Muscle layer of colon (tissue), 2 donors: ENCODE data around the gene LFNG.

ENCODE experiments used
- H3K27ac ChIP-seq: one replicate; pipeline ENCODE4 v1.7.0; 2013; ENCODE audit warnings: low read depth, mild to moderate bottlenecking, low read length, moderate library complexity
- H3K27me3 ChIP-seq, 2 donors: one replicate each; pipeline ENCODE4 v1.7.0; 2013; ENCODE audit warnings: low read length in 2 of 2, mild to moderate bottlenecking in 2 of 2; ENCODE audit not compliant: insufficient read depth in 2 of 2, control insufficient read depth in 1 of 2
- H3K36me3 ChIP-seq: one replicate; pipeline ENCODE4 v1.7.0; 2013; ENCODE audit warnings: mild to moderate bottlenecking, low read length; ENCODE audit not compliant: insufficient read depth
- H3K4me1 ChIP-seq: one replicate; pipeline ENCODE4 v1.7.0; 2013; ENCODE audit warnings: mild to moderate bottlenecking, low read length; ENCODE audit not compliant: insufficient read depth
- H3K4me3 ChIP-seq, 2 donors: one replicate each; pipeline ENCODE4 v1.7.0; 2013; ENCODE audit warnings: low read length in 2 of 2, low read depth in 1 of 2, mild to moderate bottlenecking in 1 of 2, moderate library complexity in 1 of 2
- H3K9ac ChIP-seq: one replicate; pipeline ENCODE4 v1.7.0; 2013; ENCODE audit warnings: low read length
- H3K9me3 ChIP-seq: one replicate; pipeline ENCODE4 v1.7.0; 2013; ENCODE audit warnings: mild to moderate bottlenecking, low read length
- donor health status: abdominal sarcoma.
- donor health status: Adenocarcinoma of cecum.

LFNG gene

DNA sequence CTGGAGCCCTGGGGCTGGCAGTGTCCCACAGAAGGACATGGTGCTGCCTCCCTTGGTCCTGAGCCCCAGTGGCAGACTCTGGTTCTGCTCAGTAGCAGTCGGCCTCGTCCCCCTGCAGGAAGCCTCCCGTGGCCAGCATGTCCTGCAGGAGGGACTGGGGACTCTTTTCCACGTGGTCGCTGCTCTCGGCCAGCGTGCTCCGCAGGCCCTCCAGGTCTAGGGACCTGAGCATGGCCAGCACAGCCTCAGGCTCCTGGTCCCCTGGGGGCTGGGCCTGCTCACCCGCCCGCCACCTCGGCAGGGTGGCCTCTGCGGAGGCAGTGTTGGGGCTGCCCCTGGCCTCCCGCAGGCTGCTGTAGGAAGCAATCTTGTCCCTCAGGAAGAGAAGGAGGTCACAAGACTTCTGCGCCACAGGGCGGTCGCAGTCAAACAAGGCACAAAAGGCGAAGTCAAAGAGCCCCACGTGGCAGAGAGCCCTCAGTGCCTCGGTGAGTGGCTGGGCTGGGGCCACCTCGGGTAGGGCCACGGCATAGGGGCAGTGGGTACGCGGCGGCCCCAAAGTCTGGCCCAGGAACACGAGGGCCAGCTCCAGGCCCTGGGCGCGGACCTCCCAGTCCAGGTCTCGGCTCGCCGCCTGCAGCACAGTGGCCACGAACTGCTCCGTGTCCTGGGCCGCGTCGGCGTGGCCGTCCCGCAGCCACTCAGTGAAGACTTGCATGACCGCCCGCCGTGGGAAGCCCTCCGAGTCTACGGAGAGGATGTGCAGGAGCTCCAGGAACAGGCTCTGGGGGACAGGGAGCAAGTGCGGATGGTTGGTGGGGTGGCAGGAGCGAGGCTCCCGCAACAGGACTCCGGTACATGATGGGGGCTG lies 18.6 kb downstream of the LFNG start:
- Histone ChIP-seq H3K4me3 (no peak overlapping the region), H3K9me3 (no peaks in the 10 kb centered on the region), H3K27ac (no peak overlapping the region), H3K36me3 (peaks cover 10% of the 10 kb centered on the region), H3K9ac (no peak overlapping the region), H3K27me3 (no peaks in the 10 kb centered on the region), H3K4me1 (no peaks in the 10 kb centered on the region)

DNA sequence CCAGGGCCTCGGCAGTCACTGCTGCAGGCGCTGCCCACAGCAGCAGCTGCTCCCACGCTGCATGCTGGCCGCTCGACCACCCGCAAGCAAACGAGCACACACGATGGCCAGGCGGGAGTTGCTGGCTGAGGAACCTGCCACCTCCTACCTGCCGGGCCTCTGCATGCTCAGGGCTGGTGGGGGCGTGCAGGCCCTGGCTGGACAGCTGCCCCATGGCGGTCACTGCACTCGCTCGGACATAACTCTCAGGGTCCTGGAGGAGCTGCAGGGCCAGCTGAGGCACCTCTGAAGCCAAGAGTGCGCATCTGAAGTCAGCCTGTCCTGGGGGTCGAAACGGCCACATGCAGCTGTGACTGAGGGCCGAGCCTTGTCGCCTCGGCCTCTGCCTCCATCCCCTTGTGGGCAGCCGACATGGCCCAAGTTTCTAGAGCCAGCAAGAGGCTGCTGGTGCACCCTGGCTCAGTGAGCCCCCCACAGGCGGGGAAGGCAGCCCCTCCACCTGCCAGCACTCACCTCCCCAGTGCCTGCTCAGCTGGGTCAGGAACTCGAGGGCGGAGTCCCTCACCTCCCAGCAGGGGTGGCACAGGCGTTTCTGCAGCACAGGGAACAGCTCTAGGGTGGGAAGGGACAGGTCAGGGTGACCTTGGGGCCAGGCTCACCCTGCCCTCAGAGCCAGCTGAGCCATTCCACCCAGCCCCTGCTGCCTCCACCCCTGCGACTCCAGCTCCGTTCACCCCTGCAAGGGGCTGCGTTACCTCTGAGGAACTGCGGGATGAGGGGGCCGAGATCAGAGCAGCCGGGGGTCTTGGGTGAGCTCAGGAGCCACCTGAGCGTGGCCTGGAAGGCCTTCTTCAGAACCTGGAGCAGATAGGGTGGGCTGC lies 19.7 kb downstream of the LFNG start:
- H3K4me1 ChIP-seq: no peaks in the 10 kb centered on the region
- peaks cover 10% of the 10 kb centered on the region for H3K36me3 ChIP-seq
- no peak overlapping the region for H3K9ac ChIP-seq
- no peak overlapping the region for H3K27ac ChIP-seq
- no peaks in the 10 kb centered on the region for H3K27me3 ChIP-seq
- no peak overlapping the region for H3K4me3 ChIP-seq
- no peaks in the 10 kb centered on the region for H3K9me3 ChIP-seq

DNA sequence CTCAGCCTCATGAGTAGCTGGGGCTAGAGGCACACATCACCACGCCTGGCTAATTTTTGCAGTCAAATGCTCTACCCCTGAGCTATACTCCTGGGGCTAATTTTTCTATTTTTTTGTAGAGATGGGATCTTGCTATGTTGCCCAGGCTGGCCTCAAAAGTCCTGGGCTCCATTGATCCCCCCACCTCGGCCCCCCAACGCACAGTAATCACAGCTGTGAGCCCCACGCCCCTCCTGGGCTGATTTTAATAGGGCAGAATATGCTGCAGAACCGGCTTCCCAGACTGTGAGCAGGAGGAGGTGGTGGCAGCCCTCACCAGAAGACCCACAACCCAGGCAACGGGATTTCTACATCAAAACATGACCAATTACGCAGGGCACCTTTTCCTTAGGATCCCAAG lies 20.6 kb downstream of the LFNG start:
- H3K4me3 ChIP-seq: no peak overlapping the region
- no peak overlapping the region for H3K9ac ChIP-seq
- no peaks in the 10 kb centered on the region for H3K4me1 ChIP-seq
- H3K27ac ChIP-seq: no peak overlapping the region
- no peaks in the 10 kb centered on the region for H3K9me3 ChIP-seq
- peaks cover 10% of the 10 kb centered on the region for H3K36me3 ChIP-seq
- no peaks in the 10 kb centered on the region for H3K27me3 ChIP-seq

DNA sequence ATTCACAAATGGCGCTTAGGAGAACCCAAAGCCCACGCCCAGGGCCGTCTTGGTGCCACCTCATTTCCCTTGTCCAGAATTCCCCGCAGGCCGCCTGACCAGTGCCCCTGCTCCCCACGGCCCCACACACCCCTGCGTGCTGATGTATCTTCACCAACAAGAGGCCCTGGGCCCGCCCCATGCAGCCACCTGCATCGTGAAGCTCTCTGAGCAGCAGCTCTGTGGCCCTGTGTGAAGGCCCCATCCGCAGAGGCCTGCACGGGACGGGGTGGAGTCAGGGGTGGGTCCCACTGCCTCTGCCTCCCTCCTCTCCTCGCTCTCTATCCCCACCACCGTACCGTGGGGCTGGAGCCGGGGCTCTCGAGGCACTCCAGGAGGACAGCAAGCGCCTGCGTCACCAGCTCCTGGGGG lies 21.1 kb downstream of the LFNG start:
- H3K36me3 ChIP-seq: peaks cover 12% of the 10 kb centered on the region
- H3K27me3 ChIP-seq: no peaks in the 10 kb centered on the region
- H3K9me3 ChIP-seq: no peaks in the 10 kb centered on the region
- H3K27ac ChIP-seq: no peak overlapping the region
- no peaks in the 10 kb centered on the region for H3K4me1 ChIP-seq
- no peak overlapping the region for H3K9ac ChIP-seq
- no peak overlapping the region for H3K4me3 ChIP-seq

DNA sequence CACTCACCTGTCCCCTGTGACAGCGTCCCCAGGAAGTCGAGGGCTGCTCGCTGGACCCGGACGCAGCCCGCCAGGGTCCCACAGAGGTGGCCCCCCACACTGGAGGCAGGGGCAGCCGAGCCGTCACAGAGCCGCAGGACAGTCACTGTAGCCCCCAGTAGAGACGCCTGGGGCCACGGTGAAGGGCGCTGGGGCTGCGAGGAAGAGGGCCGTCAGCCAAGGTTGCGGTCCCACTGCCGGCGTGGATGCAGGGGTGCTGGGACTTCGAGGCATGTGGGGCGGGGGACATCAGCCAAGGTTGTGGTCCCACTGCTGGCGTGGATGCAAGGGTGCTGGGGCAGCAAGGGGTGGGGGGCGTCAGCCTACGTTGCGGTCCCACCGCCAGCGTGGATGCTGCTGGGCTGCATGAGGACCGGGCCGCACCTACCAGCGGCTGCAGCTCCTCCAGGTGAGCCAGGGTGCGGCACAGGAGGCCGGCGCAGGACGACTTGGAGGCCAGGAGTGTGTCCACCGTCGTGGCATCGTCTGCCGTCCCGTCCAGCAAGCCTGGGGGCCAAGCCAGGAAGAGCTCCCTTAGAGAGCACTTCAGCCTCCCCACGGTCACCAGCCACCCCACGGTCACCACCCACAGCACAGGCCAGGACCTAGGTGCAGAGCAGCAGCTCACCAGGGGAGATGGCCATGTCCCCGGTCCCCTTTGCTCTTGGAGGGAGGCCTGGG lies 21.9 kb downstream of the LFNG start:
- Histone ChIP-seq H3K27me3 (no peaks in the 10 kb centered on the region), H3K27ac (no peak overlapping the region), H3K9me3 (no peaks in the 10 kb centered on the region), H3K4me1 (no peaks in the 10 kb centered on the region), H3K36me3 (peaks cover 19% of the 10 kb centered on the region), H3K4me3 (no peak overlapping the region), H3K9ac (no peak overlapping the region)

GRCh38 chr7:2542011-2542915 lies 22.7 kb downstream of the LFNG start:
- peaks cover 19% of the 10 kb centered on the region for H3K36me3 ChIP-seq
- H3K4me1 ChIP-seq: no peaks in the 10 kb centered on the region
- H3K9me3 ChIP-seq: no peaks in the 10 kb centered on the region
- H3K27ac ChIP-seq: no peak overlapping the region
- no peaks in the 10 kb centered on the region for H3K27me3 ChIP-seq
- H3K4me3 ChIP-seq: no peak overlapping the region
- H3K9ac ChIP-seq: no peak overlapping the region

DNA sequence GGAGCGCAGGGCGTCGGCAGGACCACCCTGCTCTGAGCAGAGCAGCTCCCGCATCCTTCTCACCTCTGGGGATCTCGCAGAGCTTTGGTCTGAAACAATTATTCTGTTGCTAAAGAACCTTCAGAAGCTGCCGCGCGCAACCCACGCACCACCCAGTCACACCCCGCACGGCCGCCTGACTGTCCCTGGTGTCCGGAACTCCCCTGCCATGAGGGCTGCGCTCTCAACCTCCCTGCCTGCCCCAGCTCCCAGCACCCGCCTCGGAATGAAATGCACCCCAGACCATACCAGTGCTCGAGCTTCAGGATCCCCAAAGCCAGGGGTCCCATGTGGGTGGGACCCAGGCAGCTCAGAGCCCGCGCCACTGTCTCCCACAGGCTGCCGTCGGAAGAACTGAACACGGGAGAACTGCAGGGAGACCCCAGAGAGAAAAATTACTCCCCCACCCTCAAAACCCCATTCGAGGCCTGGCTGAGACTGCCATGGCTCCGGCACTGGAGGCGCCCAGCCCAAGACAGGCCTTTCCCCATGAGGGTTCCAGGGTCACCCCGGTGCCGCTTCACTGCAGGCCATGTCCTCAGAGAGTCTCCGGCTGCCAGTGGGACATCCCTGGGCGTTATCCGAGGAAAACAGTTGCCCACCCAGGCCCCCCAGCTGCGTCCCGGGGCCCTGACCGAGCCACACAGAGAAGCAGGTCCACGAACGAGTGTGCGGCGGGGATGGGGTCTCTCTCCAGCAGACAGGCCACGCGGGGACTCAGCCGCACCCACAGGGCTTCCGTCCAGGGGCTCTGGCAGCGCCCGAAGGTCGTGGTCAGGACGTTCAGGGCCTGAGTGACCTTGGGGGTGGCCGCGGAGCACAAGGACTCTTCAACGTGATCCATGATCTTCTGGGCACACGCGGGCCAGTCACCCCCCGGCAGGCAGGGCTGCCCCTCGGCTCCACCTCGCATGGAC lies 23.6 kb downstream of the LFNG start:
- Histone ChIP-seq H3K4me3 (no peak overlapping the region), H3K27ac (no peak overlapping the region), H3K9me3 (no peaks in the 10 kb centered on the region), H3K4me1 (no peaks in the 10 kb centered on the region), H3K9ac (no peak overlapping the region), H3K27me3 (no peaks in the 10 kb centered on the region), H3K36me3 (peaks cover 23% of the 10 kb centered on the region)

GRCh38 chr7:2544541-2545188 lies 25.1 kb downstream of the LFNG start:
- Histone ChIP-seq H3K27me3 (no peaks in the 10 kb centered on the region), H3K9me3 (no peaks in the 10 kb centered on the region), H3K4me1 (no peaks in the 10 kb centered on the region), H3K9ac (no peak overlapping the region), H3K4me3 (no peak overlapping the region), H3K27ac (no peak overlapping the region), H3K36me3 (peaks cover 24% of the 10 kb centered on the region)

- Histone ChIP-seq H3K9ac (no peak overlapping the region), H3K4me1 (no peaks in the 10 kb centered on the region), H3K27ac (no peak overlapping the region), H3K9me3 (no peaks in the 10 kb centered on the region), H3K27me3 (no peaks in the 10 kb centered on the region), H3K4me3 (no peak overlapping the region), H3K36me3 (peaks cover 20% of the 10 kb centered on the region)
Observed at GRCh38 chr7:2545746-2546425, 26.3 kb downstream of the LFNG start.
